GM19438 (cell line): Measurements from ENCODE around the gene SERF2.
"Not testable (repeated sequence)": the region's sequence is repeated elsewhere in the genome, so short reads cannot be mapped to it uniquely, and the experiment has no call there.

ENCODE experiments used
- ATAC-seq: cut with Tn5 transposase; IDR thresholded peaks from one replicate; pipeline ENCODE4 v1.9.1; 2021; ENCODE audit warnings: low read depth; ENCODE audit not compliant: unreplicated experiment

SERF2 gene

GRCh38 chr15:43792761-43793476, 799 bp downstream of the SERF2 start:
- ATAC-seq = no peak

- no peak for ATAC-seq
Observed at GRCh38 chr15:43793647-43794046, 1.5 kb downstream of the SERF2 start.

GRCh38 chr15:43794269-43795037, 2.3 kb downstream of the SERF2 start:
- no peak for ATAC-seq

- no peak for ATAC-seq
Observed at GRCh38 chr15:43795197-43795596, 3.1 kb downstream of the SERF2 start.

- ATAC-seq = no peak
Observed at GRCh38 chr15:43795997-43796396, 3.9 kb downstream of the SERF2 start.

GRCh38 chr15:43796566-43796965, 4.4 kb downstream of the SERF2 start:
- ATAC-seq = no peak

- ATAC-seq = no peak
Observed at GRCh38 chr15:43799209-43799944, 7.3 kb downstream of the SERF2 start.

GRCh38 chr15:43799945-43800285, 7.8 kb downstream of the SERF2 start, which contains the start of gene SERINC4:
TSS of gene SERINC4 (minus strand) at chr15:43800220. CDS start at chr15:43799986, 234 bp downstream.
- ATAC-seq = no peak

- ATAC-seq = peak; percentile 66
Observed at GRCh38 chr15:43800286-43801141, 8.4 kb downstream of the SERF2 start, which contains the start of gene HYPK. TSS of gene HYPK (plus strand) at chr15:43800599. CDS start at chr15:43800623, 24 bp downstream.

GRCh38 chr15:43802676-43803075, 10.6 kb downstream of the SERF2 start:
- ATAC-seq = not testable (repeated sequence)

GRCh38 chr15:43808435-43808950, 16.4 kb downstream of the SERF2 start:
- ATAC-seq = no peak

- peak; percentile 58 for ATAC-seq
Observed at GRCh38 chr15:43808960-43809678, 17.0 kb downstream of the SERF2 start.

- ATAC-seq = not testable (repeated sequence)
Observed at GRCh38 chr15:43815064-43815463, 22.9 kb downstream of the SERF2 start.

GRCh38 chr15:43821505-43821904, 29.4 kb downstream of the SERF2 start:
- no peak for ATAC-seq

GRCh38 chr15:43824302-43825246, 32.5 kb downstream of the SERF2 start, which contains the start of gene MFAP1:
TSS of gene MFAP1 (minus strand) at chr15:43824690. CDS start at chr15:43824569, 121 bp downstream.
- peak; percentile 73 for ATAC-seq

GRCh38 chr15:43825305-43825704, 33.2 kb downstream of the SERF2 start:
- ATAC-seq = not testable (repeated sequence)

- no peak for ATAC-seq
Observed at GRCh38 chr15:43826029-43826507, 33.9 kb downstream of the SERF2 start.
